HG02938 (cell line): ENCODE measurements around the gene ANKRD44.
"Not testable (repeated sequence)": the region's sequence is repeated elsewhere in the genome, so short reads cannot be mapped to it uniquely, and the experiment has no call there.

Experiments used
- ATAC-seq: cut with Tn5 transposase; IDR thresholded peaks from one replicate; pipeline ENCODE4 v1.9.1; 2021; ENCODE audit warnings: mild to moderate bottlenecking, moderate library complexity; ENCODE audit not compliant: unreplicated experiment

Gene ANKRD44

DNA sequence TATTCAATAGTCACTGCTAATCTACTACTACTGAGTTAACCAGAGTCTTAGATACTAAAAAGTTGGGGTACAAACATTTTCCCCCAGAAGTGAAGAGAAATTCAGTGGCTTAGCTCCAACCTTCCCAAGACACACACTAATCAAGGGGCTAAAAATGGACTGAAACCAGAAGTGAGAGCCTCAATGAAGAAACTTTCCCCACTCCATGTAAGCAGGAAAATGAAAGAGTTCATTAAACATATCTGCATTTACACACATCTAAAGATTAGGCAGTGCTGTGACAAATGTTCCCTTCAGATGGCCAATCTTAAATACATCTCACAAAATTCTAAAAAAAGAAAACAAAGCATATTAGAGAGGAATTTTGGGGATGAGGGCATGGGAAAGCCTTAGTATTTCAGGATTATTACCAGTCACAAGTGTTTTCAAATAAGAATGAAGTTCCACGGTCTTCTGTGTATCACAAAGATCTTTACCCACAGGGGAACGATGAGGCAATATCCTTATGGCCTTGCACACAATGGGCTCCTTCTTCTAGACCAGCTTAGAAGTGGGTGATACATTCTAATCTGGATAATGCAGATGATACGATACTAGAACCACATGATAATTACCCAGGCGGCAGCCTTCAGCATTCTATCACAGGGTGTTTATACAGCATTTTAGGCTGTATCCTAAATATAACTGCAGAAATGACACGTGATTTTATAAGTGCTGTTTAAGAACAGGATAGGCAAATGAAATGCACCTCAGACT, 17.1 kb downstream of the ANKRD44 start:
- ATAC-seq, result peak; percentile 32

DNA sequence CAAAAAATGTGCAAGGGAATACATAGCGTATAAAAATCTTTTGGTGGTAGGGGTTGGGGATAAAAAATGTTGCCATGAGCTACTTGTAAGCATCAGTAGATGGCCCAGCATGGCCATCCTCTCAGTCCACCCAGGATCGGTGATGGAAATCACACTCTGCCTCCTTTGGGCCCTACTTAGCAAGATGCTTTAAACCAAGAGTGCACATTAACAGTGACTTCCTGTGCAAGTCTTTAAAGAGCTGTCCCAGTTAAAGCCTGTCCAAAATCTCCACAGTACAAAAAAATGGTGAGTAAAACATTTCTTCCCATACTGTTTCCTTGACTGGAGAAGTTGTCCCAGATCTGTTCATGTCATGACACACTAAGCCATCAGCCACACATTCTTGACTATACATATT, 18.0 kb downstream of the ANKRD44 start:
- ATAC-seq, result no peak

DNA sequence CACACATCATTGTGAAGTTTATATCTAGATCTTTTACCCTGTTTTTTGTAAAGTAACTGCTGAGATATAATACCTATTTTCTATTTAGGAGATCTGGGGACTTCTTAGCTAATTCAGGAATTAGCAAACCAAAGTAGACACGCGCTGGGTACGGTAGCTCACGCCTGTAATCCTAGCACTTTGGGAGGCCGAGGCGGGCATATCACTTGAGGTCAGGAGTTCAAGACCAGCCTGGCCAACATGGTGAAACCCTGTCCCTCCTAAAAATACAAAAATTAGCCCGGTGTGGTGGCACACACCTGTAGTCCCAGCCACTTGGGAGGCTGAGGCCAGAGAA, 23.0 kb downstream of the ANKRD44 start:
- ATAC-seq, result not testable (repeated sequence)

- peak; percentile 96 for ATAC-seq
Measured at GRCh38 chr2:197286805-197287595, 23.6 kb downstream of the ANKRD44 start.

GRCh38 chr2:197285361-197285760, 25.2 kb downstream of the ANKRD44 start:
- no peak for ATAC-seq

- no peak for ATAC-seq
Measured at GRCh38 chr2:197284956-197285355, 25.6 kb downstream of the ANKRD44 start.

- ATAC-seq, result no peak
Measured at GRCh38 chr2:197281421-197281820, 29.2 kb downstream of the ANKRD44 start.

DNA sequence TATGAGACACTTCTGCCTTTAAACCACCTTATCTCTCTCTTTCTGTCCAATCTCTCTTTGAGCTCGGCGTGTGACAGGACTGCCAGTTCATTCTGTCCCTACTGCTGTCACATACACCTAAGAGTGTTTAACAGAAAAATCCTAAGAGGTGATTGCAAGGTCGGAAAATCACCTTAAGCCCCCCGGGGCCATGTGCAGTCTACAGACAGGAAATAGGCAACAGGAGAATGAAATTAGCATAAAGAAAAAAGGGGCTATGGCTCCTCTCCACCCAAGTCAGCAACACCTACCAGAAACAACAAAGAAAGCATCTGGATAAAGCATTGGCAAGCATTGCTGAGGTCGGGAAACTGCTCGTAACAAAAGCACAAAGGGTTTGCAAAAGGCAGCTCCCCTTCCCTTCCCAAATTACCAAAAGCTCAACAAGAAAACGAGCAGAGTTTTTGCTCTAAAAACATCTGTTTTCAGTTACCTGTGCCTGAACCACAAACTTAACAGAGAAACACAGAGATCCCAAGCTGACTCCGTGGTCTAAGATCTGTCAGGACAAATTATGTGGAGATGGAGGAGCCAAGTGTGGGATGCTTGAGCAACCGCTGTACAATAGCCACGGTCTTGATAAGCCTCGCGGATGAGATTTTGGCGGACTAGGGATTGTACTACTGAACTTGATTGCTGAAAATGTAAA, 30.4 kb downstream of the ANKRD44 start:
- ATAC-seq, result no peak

DNA sequence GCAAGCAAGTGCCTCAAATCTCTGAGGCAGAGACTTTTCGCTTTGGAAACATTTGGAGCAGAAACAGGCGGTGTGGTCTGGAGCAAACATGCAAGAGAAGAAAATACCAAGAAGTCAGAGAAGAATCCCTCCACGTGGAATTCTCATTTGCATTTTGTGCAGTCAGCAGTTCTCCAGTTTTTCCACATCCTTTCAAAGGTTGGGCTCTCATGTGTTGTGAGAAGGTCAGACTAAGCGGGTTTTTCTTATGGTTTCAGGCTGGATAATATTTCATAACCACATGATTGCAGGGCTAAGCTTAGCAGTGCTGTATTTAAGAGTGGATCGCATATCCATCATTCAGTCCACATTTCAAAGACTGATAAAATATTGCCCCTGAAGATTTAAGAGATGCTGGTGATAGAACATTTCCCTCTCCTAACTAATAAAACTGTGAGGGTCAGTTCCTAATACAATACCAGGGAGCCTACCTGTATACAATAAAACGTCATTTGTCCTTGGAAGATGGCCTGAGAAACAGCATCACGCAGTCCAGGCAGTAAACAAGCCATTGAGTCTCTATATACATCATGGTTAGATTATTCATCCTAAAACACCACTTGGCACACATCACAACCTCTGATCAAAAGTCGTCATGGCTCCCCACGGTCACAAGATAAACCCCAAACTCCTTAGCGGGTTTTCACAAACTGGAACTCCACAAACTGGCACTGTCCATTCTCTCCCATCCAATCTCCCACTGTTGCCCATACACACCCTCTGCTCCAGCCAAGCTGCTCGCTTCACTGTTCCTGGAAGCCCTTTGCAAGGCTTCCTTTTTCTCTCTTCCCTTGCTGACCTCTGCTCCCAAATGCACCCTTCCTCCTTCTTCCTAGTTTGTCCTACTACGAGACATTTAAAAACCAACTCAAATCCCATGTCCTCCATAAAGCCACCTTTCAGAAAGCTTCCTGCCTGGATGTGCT, 31.5 kb downstream of the ANKRD44 start:
- no peak for ATAC-seq

DNA sequence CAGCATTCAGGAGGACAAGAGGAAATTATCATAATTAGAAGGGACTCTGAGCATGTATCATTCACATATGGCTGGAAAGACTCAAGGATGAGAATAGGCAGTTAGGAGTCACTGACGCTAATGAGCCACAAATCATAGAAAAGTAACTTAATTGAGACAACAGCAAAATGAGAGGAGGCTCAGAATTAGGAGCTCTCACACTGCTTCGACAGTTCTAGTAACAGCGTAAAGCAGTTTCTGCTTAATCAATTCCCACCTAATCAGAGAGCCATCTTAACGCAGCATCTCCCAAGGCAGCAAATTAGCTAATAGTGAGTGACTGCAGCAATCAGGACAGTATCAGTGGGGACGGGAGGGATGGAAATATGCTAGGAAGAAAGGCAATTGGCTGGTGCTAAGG, 32.8 kb downstream of the ANKRD44 start:
- no peak for ATAC-seq

- no peak for ATAC-seq
Measured at GRCh38 chr2:197276156-197276555, 34.4 kb downstream of the ANKRD44 start.

- no peak for ATAC-seq
Measured at GRCh38 chr2:197274937-197275336, 35.6 kb downstream of the ANKRD44 start.

GRCh38 chr2:197274349-197274748, 36.2 kb downstream of the ANKRD44 start:
- ATAC-seq, result no peak

DNA sequence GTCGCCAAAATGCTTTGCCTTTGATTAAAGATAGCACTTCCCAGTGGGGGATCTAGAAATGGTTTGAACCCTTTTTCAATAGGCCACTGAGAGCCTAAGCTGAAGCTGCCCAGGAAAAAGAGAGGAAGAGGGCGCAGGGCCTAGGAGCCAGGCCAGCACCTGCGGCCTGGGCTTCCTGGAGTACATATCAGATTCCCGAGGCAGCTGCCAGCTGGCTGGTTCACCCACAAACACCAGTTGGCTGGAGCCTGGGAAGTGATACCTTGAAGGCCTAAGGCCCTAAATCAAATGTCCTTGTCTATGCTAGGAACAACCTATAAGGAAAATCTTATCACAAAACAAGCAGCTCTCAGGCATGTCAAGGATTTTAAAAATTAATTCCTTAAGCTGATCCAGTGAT, 37.1 kb downstream of the ANKRD44 start:
- ATAC-seq, result no peak

GRCh38 chr2:197270601-197271000, 40.0 kb downstream of the ANKRD44 start:
- no peak for ATAC-seq

DNA sequence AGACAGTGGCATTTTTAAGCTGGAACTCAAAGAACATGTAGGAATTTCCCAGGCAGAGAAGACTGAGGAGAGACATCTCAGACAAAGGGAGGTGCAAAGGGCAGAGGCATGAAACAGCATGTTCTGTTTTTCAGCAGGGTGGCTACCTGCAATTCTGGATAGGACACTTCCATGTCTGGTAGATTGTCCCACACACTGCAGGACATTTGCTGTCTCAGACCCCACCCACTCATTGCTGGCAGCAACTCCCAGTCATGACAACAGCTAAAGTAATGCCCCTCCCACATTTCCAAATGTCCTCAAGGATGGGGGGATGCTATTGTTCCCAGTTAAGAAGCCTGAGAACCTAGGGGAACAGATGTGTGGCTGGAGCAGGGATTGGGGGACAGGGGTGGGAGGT, 40.8 kb downstream of the ANKRD44 start:
- no peak for ATAC-seq

GRCh38 chr2:197268786-197269584, 41.6 kb downstream of the ANKRD44 start:
- ATAC-seq, result no peak

DNA sequence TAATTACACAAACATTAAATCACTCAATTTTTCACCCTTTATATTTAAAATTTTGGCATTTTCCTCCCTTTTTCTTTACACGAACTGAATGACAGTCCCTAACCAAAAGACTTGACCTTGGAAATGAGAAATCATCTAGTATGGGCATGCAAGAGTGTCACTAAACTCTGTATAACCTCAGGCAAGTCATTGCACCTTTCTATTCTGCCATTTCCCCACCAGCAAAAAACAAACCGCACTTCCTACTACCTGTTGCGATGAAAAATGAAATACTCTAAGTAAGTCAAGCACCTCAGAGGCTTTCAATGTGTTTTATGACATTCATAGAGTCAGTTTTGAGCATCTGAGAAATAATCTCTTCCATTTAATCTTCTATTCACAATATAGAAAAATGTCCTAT, 44.1 kb downstream of the ANKRD44 start:
- no peak for ATAC-seq

- ATAC-seq, result no peak
Measured at GRCh38 chr2:197265924-197266323, 44.7 kb downstream of the ANKRD44 start.

DNA sequence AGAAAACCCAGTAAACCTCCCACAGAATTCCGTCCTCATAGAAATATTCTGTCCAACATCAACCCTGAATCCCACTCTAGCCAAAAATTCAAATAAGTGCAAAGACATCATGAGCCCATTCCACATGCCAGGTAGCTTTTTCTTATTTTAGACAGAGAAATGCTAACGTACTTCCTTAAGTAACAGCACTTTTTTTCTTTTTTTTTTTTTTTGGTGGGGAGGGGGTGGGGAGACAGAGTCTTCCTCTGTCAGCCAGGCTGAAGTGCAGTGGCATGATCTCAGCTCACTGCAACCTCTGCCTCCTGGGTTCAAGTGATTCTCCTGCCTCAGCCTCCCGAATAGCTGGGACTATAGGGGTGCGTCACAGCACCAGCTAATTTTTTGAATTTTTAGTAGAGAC, 45.5 kb downstream of the ANKRD44 start:
- ATAC-seq, result no peak
